ENCODE measurements around the gene TSPAN13.

DNA sequence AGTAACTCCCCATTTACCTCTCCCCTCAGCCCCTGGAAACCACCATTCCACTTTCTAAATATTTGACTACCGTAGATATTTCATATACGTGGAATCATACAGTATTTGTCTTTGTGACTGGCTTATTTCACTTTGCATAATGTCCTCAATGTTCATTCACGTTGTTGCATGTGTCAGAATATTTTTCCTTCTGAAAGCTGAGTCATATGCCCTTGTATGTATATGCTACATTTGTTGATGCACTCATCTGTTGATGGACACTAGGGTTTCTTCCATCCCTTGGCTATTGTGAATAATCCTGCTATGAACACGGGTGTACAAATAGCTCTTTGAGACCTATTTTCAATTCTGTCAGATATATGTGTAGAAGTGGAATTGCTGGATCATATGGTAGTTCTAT, 25.8 kb upstream of the TSPAN13 start:
- no peak for TF ChIP-seq CTCF (IDR thresholded peaks at IDR 0.05)
- TF ChIP-seq POLR2A (IDR thresholded peaks at IDR 0.05): no peak

Measured in thyroid gland (tissue), 4 donors.